Measurements from ENCODE around the gene ABL2.
"Not testable (repeated sequence)": the region's sequence is repeated elsewhere in the genome, so short reads cannot be mapped to it uniquely, and the experiment has no call there.

Gene ABL2

DNA sequence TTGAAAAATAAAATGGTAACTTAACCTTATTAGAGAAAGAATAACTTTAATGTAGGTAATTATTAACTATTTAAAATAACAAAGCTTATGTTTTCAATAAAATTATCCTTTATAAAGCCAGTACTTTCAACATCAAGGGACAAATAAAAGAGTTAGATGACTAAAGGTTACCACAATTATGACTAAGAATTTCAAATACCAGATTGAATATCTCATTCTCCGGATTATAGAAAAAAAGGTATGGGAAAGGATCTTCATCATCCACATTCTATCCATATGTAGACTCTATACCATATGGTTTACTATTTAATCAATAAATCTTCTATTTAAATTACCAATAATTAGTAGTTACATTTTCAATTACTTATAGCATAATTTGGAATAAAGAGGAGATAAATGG lies 84.9 kb downstream of the ABL2 start:
- Histone ChIP-seq H3K4me1 (ENCODE audit: control insufficient read depth, insufficient read depth, low read length) (peaks cover 4% of the 10 kb centered on the region), H3K36me3 (ENCODE audit: control insufficient read depth, insufficient read depth, low read length) (no peaks in the 10 kb centered on the region), H3K27me3 (ENCODE audit: control insufficient read depth, insufficient read depth, low read length) (no peaks in the 10 kb centered on the region), H3K4me3 (ENCODE audit: low read depth, low read length) (no peak overlapping the region), H3K9me3 (ENCODE audit: control insufficient read depth, insufficient read depth, low read length) (no peaks in the 10 kb centered on the region), H3K9ac (ENCODE audit: low read depth, low read length) (no peak overlapping the region)

DNA sequence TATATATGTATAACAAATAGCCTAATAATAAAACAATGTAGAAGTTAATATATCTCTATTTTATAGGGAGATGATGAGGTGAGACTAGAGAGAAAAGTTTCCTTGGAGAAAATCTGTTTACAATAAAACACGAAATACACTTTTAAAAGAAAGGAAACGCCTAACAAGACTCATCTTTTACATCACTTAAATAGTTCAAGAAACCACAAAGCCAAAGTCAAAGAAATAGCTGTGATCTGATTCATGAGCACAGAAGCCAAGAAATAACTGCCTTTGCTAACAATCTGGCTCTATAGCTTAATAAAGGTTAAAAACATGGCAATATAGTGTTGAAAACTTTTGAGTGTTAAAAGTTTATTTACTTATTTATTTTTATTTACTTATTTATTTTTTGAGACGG lies 86.2 kb downstream of the ABL2 start:
- Histone ChIP-seq H3K27me3 (ENCODE audit: control insufficient read depth, insufficient read depth, low read length) (no peaks in the 10 kb centered on the region), H3K4me1 (ENCODE audit: control insufficient read depth, insufficient read depth, low read length) (peaks cover 4% of the 10 kb centered on the region), H3K4me3 (ENCODE audit: low read depth, low read length) (no peak overlapping the region), H3K9me3 (ENCODE audit: control insufficient read depth, insufficient read depth, low read length) (no peaks in the 10 kb centered on the region), H3K36me3 (ENCODE audit: control insufficient read depth, insufficient read depth, low read length) (peaks cover 2% of the 10 kb centered on the region), H3K9ac (ENCODE audit: low read depth, low read length) (no peak overlapping the region)

GRCh38 chr1:179142889-179143299 lies 86.6 kb downstream of the ABL2 start:
- no peaks in the 10 kb centered on the region for H3K9me3 ChIP-seq (ENCODE audit: control insufficient read depth, insufficient read depth, low read length)
- H3K36me3 ChIP-seq (ENCODE audit: control insufficient read depth, insufficient read depth, low read length), result peaks cover 2% of the 10 kb centered on the region
- H3K9ac ChIP-seq (ENCODE audit: low read depth, low read length), result no peak overlapping the region
- no peaks in the 10 kb centered on the region for H3K27me3 ChIP-seq (ENCODE audit: control insufficient read depth, insufficient read depth, low read length)
- peaks cover 4% of the 10 kb centered on the region for H3K4me1 ChIP-seq (ENCODE audit: control insufficient read depth, insufficient read depth, low read length)
- H3K4me3 ChIP-seq (ENCODE audit: low read depth, low read length), result no peak overlapping the region

GRCh38 chr1:179141592-179142251 lies 87.8 kb downstream of the ABL2 start:
- Histone ChIP-seq H3K4me1 (ENCODE audit: control insufficient read depth, insufficient read depth, low read length) (peaks cover 4% of the 10 kb centered on the region), H3K4me3 (ENCODE audit: low read depth, low read length) (no peak overlapping the region)

DNA sequence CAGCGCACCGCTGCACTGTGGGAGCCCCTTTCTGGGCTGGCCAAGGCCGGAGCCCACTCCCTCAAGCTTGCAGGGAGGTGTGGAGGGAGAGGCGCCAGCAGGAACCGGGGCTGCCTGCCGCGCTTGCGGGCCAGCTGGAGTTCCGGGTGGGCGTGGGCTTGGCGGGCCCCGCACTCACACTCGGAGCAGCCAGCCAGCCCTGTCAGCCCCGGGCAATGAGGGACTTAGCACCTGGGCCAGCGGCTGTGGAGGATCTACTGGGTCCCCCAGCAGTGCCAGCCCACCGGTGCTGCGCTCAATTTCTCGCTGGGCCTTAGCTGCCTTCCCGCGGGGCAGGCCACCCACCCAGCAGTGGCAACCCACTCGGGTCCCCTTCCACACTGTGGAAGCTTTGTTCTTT lies 90.7 kb downstream of the ABL2 start:
- not testable (repeated sequence) for H3K27me3 ChIP-seq (ENCODE audit: control insufficient read depth, insufficient read depth, low read length); H3K4me3 ChIP-seq (ENCODE audit: low read depth, low read length); H3K9me3 ChIP-seq (ENCODE audit: control insufficient read depth, insufficient read depth, low read length); H3K9ac ChIP-seq (ENCODE audit: low read depth, low read length); H3K36me3 ChIP-seq (ENCODE audit: control insufficient read depth, insufficient read depth, low read length); H3K4me1 ChIP-seq (ENCODE audit: control insufficient read depth, insufficient read depth, low read length)

More at GRCh38 chr1:179141592-179142251, 87.8 kb downstream of the ABL2 start:
- Histone ChIP-seq H3K9me3 (ENCODE audit: control insufficient read depth, insufficient read depth, low read length) (no peaks in the 10 kb centered on the region), H3K9ac (ENCODE audit: low read depth, low read length) (no peak overlapping the region), H3K36me3 (ENCODE audit: control insufficient read depth, insufficient read depth, low read length) (peaks cover 2% of the 10 kb centered on the region), H3K27me3 (ENCODE audit: control insufficient read depth, insufficient read depth, low read length) (no peaks in the 10 kb centered on the region)

GRCh38 chr1:179137617-179138255 lies 91.7 kb downstream of the ABL2 start:
- Histone ChIP-seq H3K4me1 (ENCODE audit: control insufficient read depth, insufficient read depth, low read length) (peaks cover 4% of the 10 kb centered on the region), H3K4me3 (ENCODE audit: low read depth, low read length) (no peak overlapping the region), H3K36me3 (ENCODE audit: control insufficient read depth, insufficient read depth, low read length) (peaks cover 2% of the 10 kb centered on the region), H3K27me3 (ENCODE audit: control insufficient read depth, insufficient read depth, low read length) (no peaks in the 10 kb centered on the region), H3K9ac (ENCODE audit: low read depth, low read length) (no peak overlapping the region), H3K9me3 (ENCODE audit: control insufficient read depth, insufficient read depth, low read length) (no peaks in the 10 kb centered on the region)

DNA sequence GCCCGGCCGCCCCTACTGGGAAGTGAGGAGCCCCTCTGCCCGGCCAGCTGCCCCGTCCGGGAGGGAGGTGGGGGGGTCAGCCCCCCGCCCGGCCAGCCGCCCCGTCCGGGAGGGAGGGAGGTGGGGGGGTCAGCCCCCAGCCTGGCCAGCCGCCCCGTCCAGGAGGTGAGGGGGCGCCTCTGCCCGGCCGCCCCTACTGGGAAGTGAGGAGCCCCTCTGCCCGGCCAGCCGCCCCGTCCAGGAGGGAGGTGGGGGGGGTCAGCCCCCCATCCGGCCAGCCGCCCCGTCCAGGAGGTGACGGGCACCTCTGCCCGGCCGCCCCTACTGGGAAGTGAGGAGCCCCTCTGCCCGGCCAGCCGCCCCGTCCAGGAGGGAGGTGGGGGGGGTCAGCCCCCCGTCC lies 93.8 kb downstream of the ABL2 start:
- H3K4me3 ChIP-seq (ENCODE audit: low read depth, low read length); H3K9ac ChIP-seq (ENCODE audit: low read depth, low read length); H3K27me3 ChIP-seq (ENCODE audit: control insufficient read depth, insufficient read depth, low read length); H3K36me3 ChIP-seq (ENCODE audit: control insufficient read depth, insufficient read depth, low read length); H3K4me1 ChIP-seq (ENCODE audit: control insufficient read depth, insufficient read depth, low read length); H3K9me3 ChIP-seq (ENCODE audit: control insufficient read depth, insufficient read depth, low read length): not testable (repeated sequence)

- H3K36me3 ChIP-seq (ENCODE audit: control insufficient read depth, insufficient read depth, low read length); H3K27me3 ChIP-seq (ENCODE audit: control insufficient read depth, insufficient read depth, low read length); H3K4me3 ChIP-seq (ENCODE audit: low read depth, low read length); H3K9me3 ChIP-seq (ENCODE audit: control insufficient read depth, insufficient read depth, low read length); H3K9ac ChIP-seq (ENCODE audit: low read depth, low read length); H3K4me1 ChIP-seq (ENCODE audit: control insufficient read depth, insufficient read depth, low read length): not testable (repeated sequence)
Measured at GRCh38 chr1:179135168-179135567, 94.3 kb downstream of the ABL2 start.

- H3K4me3 ChIP-seq (ENCODE audit: low read depth, low read length), result no peak overlapping the region
Measured at GRCh38 chr1:179129702-179130473, 99.6 kb downstream of the ABL2 start.

GRCh38 chr1:179128520-179128919 lies 101.0 kb downstream of the ABL2 start:
- H3K36me3 ChIP-seq (ENCODE audit: control insufficient read depth, insufficient read depth, low read length), result no peaks in the 10 kb centered on the region
- no peaks in the 10 kb centered on the region for H3K27me3 ChIP-seq (ENCODE audit: control insufficient read depth, insufficient read depth, low read length)
- H3K9me3 ChIP-seq (ENCODE audit: control insufficient read depth, insufficient read depth, low read length), result no peaks in the 10 kb centered on the region
- no peaks in the 10 kb centered on the region for H3K4me1 ChIP-seq (ENCODE audit: control insufficient read depth, insufficient read depth, low read length)
- no peak overlapping the region for H3K9ac ChIP-seq (ENCODE audit: low read depth, low read length)
- no peak overlapping the region for H3K4me3 ChIP-seq (ENCODE audit: low read depth, low read length)

More at GRCh38 chr1:179129702-179130473, 99.6 kb downstream of the ABL2 start:
- Histone ChIP-seq H3K9ac (ENCODE audit: low read depth, low read length) (no peak overlapping the region), H3K36me3 (ENCODE audit: control insufficient read depth, insufficient read depth, low read length) (no peaks in the 10 kb centered on the region), H3K4me1 (ENCODE audit: control insufficient read depth, insufficient read depth, low read length) (no peaks in the 10 kb centered on the region), H3K9me3 (ENCODE audit: control insufficient read depth, insufficient read depth, low read length) (no peaks in the 10 kb centered on the region), H3K27me3 (ENCODE audit: control insufficient read depth, insufficient read depth, low read length) (no peaks in the 10 kb centered on the region)

GRCh38 chr1:179127163-179127895 lies 102.1 kb downstream of the ABL2 start:
- Histone ChIP-seq H3K36me3 (ENCODE audit: control insufficient read depth, insufficient read depth, low read length) (no peaks in the 10 kb centered on the region), H3K4me3 (ENCODE audit: low read depth, low read length) (no peak overlapping the region), H3K4me1 (ENCODE audit: control insufficient read depth, insufficient read depth, low read length) (no peaks in the 10 kb centered on the region), H3K9me3 (ENCODE audit: control insufficient read depth, insufficient read depth, low read length) (no peaks in the 10 kb centered on the region), H3K9ac (ENCODE audit: low read depth, low read length) (no peak overlapping the region), H3K27me3 (ENCODE audit: control insufficient read depth, insufficient read depth, low read length) (no peaks in the 10 kb centered on the region)

Measured in iPS-15b (cell line).